WTC11 (cell line): ENCODE data around the gene ZBTB16. TPM values are rescaled to one million over a fixed set of nuclear protein-coding genes. Genes with fewer than 3 reads are reported as not detected.

Source experiments
- ATAC-seq: fragments of 200-7000 bp; cut with Tn5 transposase; 2 replicates; pipeline ENCODE4 v1.10.0; 2021; ENCODE audit warnings: mild to moderate bottlenecking, moderate library complexity
- CTCF ChIA-PET: fragments of 300-600 bp; sonication (Branson Sonifier 250); formaldehyde crosslinking; loops from one replicate; lab custom pipeline; 2021; ENCODE audit warnings: antibody characterized with exemption; lab: Charles Lee
- POLR2A ChIA-PET: fragments of 350-600 bp; sonication (Branson Sonifier 250); formaldehyde crosslinking; loops from one replicate; lab custom pipeline; 2021; ENCODE audit warnings: antibody characterized with exemption; lab: Charles Lee
- DNase-seq: peaks from one replicate; pipeline ENCODE4 v3.0.0; 2021; ENCODE audit warnings: low spot score
- H3K27ac Mint-ChIP-seq: 2 replicates; pipeline ENCODE4 v1.8.0; 2021; ENCODE audit warnings: mixed read lengths
- H3K27me3 Mint-ChIP-seq: 2 replicates; pipeline ENCODE4 v1.8.0; 2021; ENCODE audit warnings: low read depth, mild to moderate bottlenecking, moderate library complexity, mixed read lengths
- H3K36me3 Mint-ChIP-seq: 2 replicates; pipeline ENCODE4 v1.8.0; 2021; ENCODE audit warnings: mixed read lengths
- H3K4me1 Mint-ChIP-seq: 2 replicates; pipeline ENCODE4 v1.8.0; 2022; ENCODE audit warnings: mixed read lengths
- H3K4me3 Mint-ChIP-seq: 2 replicates; pipeline ENCODE4 v1.8.0; 2021; ENCODE audit warnings: mild to moderate bottlenecking, moderate library complexity, mixed read lengths
- H3K9me3 Mint-ChIP-seq: 2 replicates; pipeline ENCODE4 v1.8.0; 2021; ENCODE audit warnings: mixed read lengths
- EMX1 ChIP-seq: fragments of 250-450 bp; sonication (Bioruptor Pico); IDR thresholded peaks from 2 replicates; pipeline ENCODE4 v1.8.0; 2021; ENCODE audit warnings: mild to moderate bottlenecking
- FOXJ3 ChIP-seq: sonication (generic); formaldehyde crosslinking; IDR thresholded peaks from 2 replicates; pipeline ENCODE4 v1.9.0; 2021; ENCODE audit warnings: missing genetic modification reagents, mild to moderate bottlenecking, borderline replicate concordance
- FOXP1 ChIP-seq: sonication (generic); formaldehyde crosslinking; IDR thresholded peaks from 2 replicates; pipeline ENCODE4 v1.8.0; 2022; ENCODE audit warnings: missing genetic modification reagents, mild to moderate bottlenecking, moderate library complexity, borderline replicate concordance
- IRF2 ChIP-seq: sonication (generic); formaldehyde crosslinking; IDR thresholded peaks from 2 replicates; pipeline ENCODE4 v1.8.0; 2022; ENCODE audit warnings: low read depth, missing genetic modification reagents, borderline replicate concordance
- MXD4 ChIP-seq: fragments of 250-450 bp; sonication (Bioruptor Pico); IDR thresholded peaks from 2 replicates; pipeline ENCODE4 v1.8.0; 2021; ENCODE audit warnings: mild to moderate bottlenecking, moderate library complexity, borderline replicate concordance
- MYBL2 ChIP-seq: sonication (generic); formaldehyde crosslinking; IDR thresholded peaks from 2 replicates; pipeline ENCODE4 v1.8.1; 2023; ENCODE audit warnings: mild to moderate bottlenecking, moderate library complexity, missing genetic modification reagents
- NFYB ChIP-seq: sonication (generic); formaldehyde crosslinking; conservative IDR thresholded peaks from 2 replicates; pipeline ENCODE4 v1.8.0; 2022; ENCODE audit warnings: low read depth, missing genetic modification reagents
- NR2C2 ChIP-seq: sonication (generic); formaldehyde crosslinking; IDR thresholded peaks from 2 replicates; pipeline ENCODE4 v1.8.0; 2022; ENCODE audit warnings: mild to moderate bottlenecking, missing genetic modification reagents
- SMAD4 ChIP-seq: sonication (generic); formaldehyde crosslinking; IDR thresholded peaks from 2 replicates; pipeline ENCODE4 v1.8.0; 2022; ENCODE audit warnings: mild to moderate bottlenecking, missing genetic modification reagents
- SP1 ChIP-seq: sonication (generic); formaldehyde crosslinking; conservative IDR thresholded peaks from 2 replicates; pipeline ENCODE4 v1.8.1; 2022; ENCODE audit warnings: missing genetic modification reagents
- ZNF121 ChIP-seq: sonication (generic); formaldehyde crosslinking; IDR thresholded peaks from 2 replicates; pipeline ENCODE4 v1.8.0; 2023; ENCODE audit warnings: missing genetic modification reagents
- ZNF138 ChIP-seq: sonication (generic); formaldehyde crosslinking; conservative IDR thresholded peaks from 2 replicates; pipeline ENCODE4 v1.8.1; 2022; ENCODE audit warnings: mild to moderate bottlenecking, moderate library complexity, missing genetic modification reagents
- total RNA-seq: library from RNA; stranded (reverse); gene quantifications from 3 replicates; pipeline ENCODE4 v1.2.3, GENCODE V29; 2021
- TF ChIP-seq, protein P1 (sequence below): sonication (generic); formaldehyde crosslinking; IDR thresholded peaks from 2 replicates; pipeline ENCODE4 v1.8.1; 2023; ENCODE audit warnings: mild to moderate bottlenecking, missing genetic modification reagents
- TF ChIP-seq, protein P2 (sequence below): sonication (generic); formaldehyde crosslinking; IDR thresholded peaks from 2 replicates; pipeline ENCODE4 v1.8.0; 2023; ENCODE audit warnings: missing genetic modification reagents, mild to moderate bottlenecking, borderline replicate concordance
- TF ChIP-seq, protein P3 (sequence below): sonication (generic); formaldehyde crosslinking; IDR thresholded peaks from 2 replicates; pipeline ENCODE4 v1.8.1; 2022; ENCODE audit warnings: low read depth, mild to moderate bottlenecking, moderate library complexity, missing genetic modification reagents, borderline replicate concordance
- TF ChIP-seq, protein P4 (sequence below): sonication (generic); formaldehyde crosslinking; IDR thresholded peaks from 2 replicates; pipeline ENCODE4 v1.8.0; 2023; ENCODE audit warnings: missing genetic modification reagents

ZBTB16 gene
- total RNA-seq, 1 experiment from 2014 or later, result 0.57 TPM

DNA sequence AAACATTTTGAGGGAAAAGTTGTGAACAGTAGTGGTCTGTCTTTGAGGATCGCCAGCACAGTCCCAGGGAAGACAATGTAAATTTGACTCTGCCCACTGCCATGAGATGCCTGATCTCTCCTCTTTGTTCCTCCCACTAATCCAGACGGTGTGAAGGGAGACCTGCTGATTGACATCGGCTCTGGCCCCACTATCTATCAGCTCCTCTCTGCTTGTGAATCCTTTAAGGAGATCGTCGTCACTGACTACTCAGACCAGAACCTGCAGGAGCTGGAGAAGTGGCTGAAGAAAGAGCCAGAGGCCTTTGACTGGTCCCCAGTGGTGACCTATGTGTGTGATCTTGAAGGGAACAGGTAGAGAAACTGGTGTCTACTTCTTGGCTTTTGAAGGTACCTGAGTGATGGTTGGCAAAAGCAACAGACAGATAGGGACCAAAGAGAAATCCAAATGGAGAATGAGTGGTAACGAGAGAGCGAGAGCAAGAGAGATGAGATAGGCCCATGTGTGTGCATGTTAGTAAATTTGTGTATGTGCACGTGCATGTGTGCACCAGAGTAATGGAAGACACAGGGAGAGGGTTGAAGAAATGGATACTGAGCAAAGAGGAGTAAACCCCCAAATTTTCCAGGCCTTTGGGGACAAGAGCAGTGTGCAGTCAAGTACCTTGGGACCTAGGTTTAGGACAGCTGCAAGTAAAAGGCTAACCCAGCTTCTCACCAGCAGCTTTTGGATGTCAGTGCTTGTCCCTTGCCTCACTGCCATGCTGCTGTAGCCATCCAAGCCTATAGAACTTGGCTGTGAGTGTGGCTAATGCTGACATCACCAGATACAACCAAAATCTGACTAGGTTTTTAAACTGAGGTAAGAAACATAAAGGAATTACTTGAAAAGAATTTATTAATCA lies 238.5 kb downstream of the ZBTB16 start:
- Mint-ChIP-seq H3K4me1 (no peaks in the 10 kb centered on the region), H3K4me3 (no peak overlapping the region), H3K9me3 (peaks cover 38% of the 10 kb centered on the region), H3K27ac (no peak overlapping the region), H3K36me3 (peaks cover 13% of the 10 kb centered on the region), H3K27me3 (no peaks in the 10 kb centered on the region)
- ATAC-seq (no peak), DNase-seq (no peak)
- TF ChIP-seq NFYB (CRISPR knock-in tag) (no peak), ZNF121 (no peak), MXD4 (no peak), FOXP1 (no peak), FOXJ3 (no peak), NR2C2 (no peak), SP1 (CRISPR knock-in tag) (no peak), ZNF138 (CRISPR knock-in tag) (no peak)
- TF ChIP-seq, protein P1, sequence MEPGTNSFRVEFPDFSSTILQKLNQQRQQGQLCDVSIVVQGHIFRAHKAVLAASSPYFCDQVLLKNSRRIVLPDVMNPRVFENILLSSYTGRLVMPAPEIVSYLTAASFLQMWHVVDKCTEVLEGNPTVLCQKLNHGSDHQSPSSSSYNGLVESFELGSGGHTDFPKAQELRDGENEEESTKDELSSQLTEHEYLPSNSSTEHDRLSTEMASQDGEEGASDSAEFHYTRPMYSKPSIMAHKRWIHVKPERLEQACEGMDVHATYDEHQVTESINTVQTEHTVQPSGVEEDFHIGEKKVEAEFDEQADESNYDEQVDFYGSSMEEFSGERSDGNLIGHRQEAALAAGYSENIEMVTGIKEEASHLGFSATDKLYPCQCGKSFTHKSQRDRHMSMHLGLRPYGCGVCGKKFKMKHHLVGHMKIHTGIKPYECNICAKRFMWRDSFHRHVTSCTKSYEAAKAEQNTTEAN (CRISPR knock-in tag), result no peak
- CTCF ChIA-PET, result interaction anchor here (0.9 kb wide), 1 partner anchor 42 kb away, joined by 3 read pairs; no protein-coding TSS in a partner anchor
- POLR2A ChIA-PET, result no interaction called here

DNA sequence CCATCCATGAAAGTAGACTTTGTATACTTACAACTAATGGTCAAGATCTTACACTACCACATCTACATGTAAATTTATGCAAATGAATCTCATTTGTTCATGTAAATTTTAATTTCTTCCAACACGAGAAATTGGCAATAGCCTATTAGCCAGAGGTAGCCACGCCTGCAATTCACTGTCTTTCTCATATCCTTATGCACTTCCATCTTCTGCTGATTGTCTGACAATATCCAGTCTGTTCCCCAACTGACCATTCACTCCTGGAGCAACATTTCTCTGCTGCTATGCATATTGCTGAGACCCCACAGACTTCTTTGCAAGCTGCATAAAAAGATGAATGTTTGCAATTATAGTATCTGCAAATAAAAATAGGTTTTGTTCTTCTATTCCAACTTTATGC lies 239.2 kb downstream of the ZBTB16 start:
- Mint-ChIP-seq H3K4me3 (no peak overlapping the region), H3K9me3 (peaks cover 36% of the 10 kb centered on the region), H3K27ac (no peak overlapping the region), H3K36me3 (peaks cover 13% of the 10 kb centered on the region), H3K27me3 (no peaks in the 10 kb centered on the region), H3K4me1 (no peaks in the 10 kb centered on the region)
- TF ChIP-seq, protein P2, sequence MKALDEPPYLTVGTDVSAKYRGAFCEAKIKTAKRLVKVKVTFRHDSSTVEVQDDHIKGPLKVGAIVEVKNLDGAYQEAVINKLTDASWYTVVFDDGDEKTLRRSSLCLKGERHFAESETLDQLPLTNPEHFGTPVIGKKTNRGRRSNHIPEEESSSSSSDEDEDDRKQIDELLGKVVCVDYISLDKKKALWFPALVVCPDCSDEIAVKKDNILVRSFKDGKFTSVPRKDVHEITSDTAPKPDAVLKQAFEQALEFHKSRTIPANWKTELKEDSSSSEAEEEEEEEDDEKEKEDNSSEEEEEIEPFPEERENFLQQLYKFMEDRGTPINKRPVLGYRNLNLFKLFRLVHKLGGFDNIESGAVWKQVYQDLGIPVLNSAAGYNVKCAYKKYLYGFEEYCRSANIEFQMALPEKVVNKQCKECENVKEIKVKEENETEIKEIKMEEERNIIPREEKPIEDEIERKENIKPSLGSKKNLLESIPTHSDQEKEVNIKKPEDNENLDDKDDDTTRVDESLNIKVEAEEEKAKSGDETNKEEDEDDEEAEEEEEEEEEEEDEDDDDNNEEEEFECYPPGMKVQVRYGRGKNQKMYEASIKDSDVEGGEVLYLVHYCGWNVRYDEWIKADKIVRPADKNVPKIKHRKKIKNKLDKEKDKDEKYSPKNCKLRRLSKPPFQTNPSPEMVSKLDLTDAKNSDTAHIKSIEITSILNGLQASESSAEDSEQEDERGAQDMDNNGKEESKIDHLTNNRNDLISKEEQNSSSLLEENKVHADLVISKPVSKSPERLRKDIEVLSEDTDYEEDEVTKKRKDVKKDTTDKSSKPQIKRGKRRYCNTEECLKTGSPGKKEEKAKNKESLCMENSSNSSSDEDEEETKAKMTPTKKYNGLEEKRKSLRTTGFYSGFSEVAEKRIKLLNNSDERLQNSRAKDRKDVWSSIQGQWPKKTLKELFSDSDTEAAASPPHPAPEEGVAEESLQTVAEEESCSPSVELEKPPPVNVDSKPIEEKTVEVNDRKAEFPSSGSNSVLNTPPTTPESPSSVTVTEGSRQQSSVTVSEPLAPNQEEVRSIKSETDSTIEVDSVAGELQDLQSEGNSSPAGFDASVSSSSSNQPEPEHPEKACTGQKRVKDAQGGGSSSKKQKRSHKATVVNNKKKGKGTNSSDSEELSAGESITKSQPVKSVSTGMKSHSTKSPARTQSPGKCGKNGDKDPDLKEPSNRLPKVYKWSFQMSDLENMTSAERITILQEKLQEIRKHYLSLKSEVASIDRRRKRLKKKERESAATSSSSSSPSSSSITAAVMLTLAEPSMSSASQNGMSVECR (CRISPR knock-in tag), result no peak
- TF ChIP-seq, protein P3, sequence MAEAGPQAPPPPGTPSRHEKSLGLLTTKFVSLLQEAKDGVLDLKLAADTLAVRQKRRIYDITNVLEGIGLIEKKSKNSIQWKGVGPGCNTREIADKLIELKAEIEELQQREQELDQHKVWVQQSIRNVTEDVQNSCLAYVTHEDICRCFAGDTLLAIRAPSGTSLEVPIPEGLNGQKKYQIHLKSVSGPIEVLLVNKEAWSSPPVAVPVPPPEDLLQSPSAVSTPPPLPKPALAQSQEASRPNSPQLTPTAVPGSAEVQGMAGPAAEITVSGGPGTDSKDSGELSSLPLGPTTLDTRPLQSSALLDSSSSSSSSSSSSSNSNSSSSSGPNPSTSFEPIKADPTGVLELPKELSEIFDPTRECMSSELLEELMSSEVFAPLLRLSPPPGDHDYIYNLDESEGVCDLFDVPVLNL, result no peak
- TF ChIP-seq, protein P4, sequence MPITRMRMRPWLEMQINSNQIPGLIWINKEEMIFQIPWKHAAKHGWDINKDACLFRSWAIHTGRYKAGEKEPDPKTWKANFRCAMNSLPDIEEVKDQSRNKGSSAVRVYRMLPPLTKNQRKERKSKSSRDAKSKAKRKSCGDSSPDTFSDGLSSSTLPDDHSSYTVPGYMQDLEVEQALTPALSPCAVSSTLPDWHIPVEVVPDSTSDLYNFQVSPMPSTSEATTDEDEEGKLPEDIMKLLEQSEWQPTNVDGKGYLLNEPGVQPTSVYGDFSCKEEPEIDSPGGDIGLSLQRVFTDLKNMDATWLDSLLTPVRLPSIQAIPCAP (CRISPR knock-in tag), result no peak
- TF ChIP-seq EMX1 (CRISPR knock-in tag) (no peak), IRF2 (CRISPR knock-in tag) (no peak), MYBL2 (no peak), SMAD4 (CRISPR knock-in tag) (no peak)
- no peak for ATAC-seq
- CTCF ChIA-PET, result no interaction called here
- POLR2A ChIA-PET, result no interaction called here
- DNase-seq, result no peak

Other genes starting within 250 kb of the ZBTB16 start
- gene USP28, start 184.1 kb upstream of the ZBTB16 start, total RNA-seq, result 129 to 142 TPM (median 138 TPM) in 3 replicates
- gene HTR3B, start 154.9 kb upstream of the ZBTB16 start, total RNA-seq, result not detected in 3 replicates
- 4.1 to 6.0 TPM (median 5.0 TPM) in 3 replicates for gene HTR3A, start 84.6 kb upstream of the ZBTB16 start, total RNA-seq
- gene NNMT, start 236.7 kb downstream of the ZBTB16 start, total RNA-seq, result 0.50 to 0.53 TPM in 2 of 3 replicates, not detected in the other